ENCODE data around the gene CNKSR3. TPM values are rescaled to one million over a fixed set of nuclear protein-coding genes. Genes with fewer than 3 reads are reported as not detected.

The CNKSR3 gene
- total and polyA plus RNA-seq, 12 donors, result 4.2 to 42.2 (median 24.1) TPM

- H3K27ac ChIP-seq, result no peak overlapping the region
- H3K27me3 ChIP-seq, result no peaks in the 10 kb centered on the region
- H3K4me3 ChIP-seq, result no peak overlapping the region
- peak in 3 of 8 donors; percentile 24 to 60 (median 28) for ATAC-seq
- peaks cover 0 to 71% (median 22%) of the 10 kb centered on the region in 9 donors for H3K4me1 ChIP-seq
- H3K36me3 ChIP-seq, result no peaks in the 10 kb centered on the region
- H3K9me3 ChIP-seq, result no peaks in the 10 kb centered on the region
- intact Hi-C loops (cut with DNase I), result loop anchor here in 1 of 10 donors (5.0 kb wide), 1 partner anchor 62 kb away; no protein-coding TSS in a partner anchor
- DNase-seq, result no peak
- TF ChIP-seq, protein P1, sequence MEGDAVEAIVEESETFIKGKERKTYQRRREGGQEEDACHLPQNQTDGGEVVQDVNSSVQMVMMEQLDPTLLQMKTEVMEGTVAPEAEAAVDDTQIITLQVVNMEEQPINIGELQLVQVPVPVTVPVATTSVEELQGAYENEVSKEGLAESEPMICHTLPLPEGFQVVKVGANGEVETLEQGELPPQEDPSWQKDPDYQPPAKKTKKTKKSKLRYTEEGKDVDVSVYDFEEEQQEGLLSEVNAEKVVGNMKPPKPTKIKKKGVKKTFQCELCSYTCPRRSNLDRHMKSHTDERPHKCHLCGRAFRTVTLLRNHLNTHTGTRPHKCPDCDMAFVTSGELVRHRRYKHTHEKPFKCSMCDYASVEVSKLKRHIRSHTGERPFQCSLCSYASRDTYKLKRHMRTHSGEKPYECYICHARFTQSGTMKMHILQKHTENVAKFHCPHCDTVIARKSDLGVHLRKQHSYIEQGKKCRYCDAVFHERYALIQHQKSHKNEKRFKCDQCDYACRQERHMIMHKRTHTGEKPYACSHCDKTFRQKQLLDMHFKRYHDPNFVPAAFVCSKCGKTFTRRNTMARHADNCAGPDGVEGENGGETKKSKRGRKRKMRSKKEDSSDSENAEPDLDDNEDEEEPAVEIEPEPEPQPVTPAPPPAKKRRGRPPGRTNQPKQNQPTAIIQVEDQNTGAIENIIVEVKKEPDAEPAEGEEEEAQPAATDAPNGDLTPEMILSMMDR (IDR thresholded peaks at IDR 0.05), result no peak
- 64 to 75% methylated on average over 5 of the region's 5 CpGs for WGBS, 2 donors
Observed at GRCh38 chr6:154494592-154495311, 15.7 kb downstream of the CNKSR3 start.

GRCh38 chr6:154491567-154492470 lies 18.7 kb downstream of the CNKSR3 start:
- Histone ChIP-seq H3K27ac (no peak overlapping the region), H3K4me1 (peaks cover 3 to 86% (median 25%) of the 10 kb centered on the region in 9 donors), H3K4me3 (no peak overlapping the region), H3K9me3 (no peaks in the 10 kb centered on the region), H3K27me3 (no peaks in the 10 kb centered on the region), H3K36me3 (no peaks in the 10 kb centered on the region)
- no peak for ATAC-seq
- intact Hi-C loops (cut with DNase I), result no loop called here
- DNase-seq, result no peak
- TF ChIP-seq, protein P1 (IDR thresholded peaks at IDR 0.05), result no peak
- 84 to 88% methylated on average over 5 of the region's 5 CpGs for WGBS, 2 donors

GRCh38 chr6:154489822-154490221 lies 20.7 kb downstream of the CNKSR3 start:
- Histone ChIP-seq H3K4me1 (peaks cover 2 to 80% (median 29%) of the 10 kb centered on the region in 9 donors), H3K36me3 (no peaks in the 10 kb centered on the region), H3K27me3 (no peaks in the 10 kb centered on the region), H3K9me3 (no peaks in the 10 kb centered on the region), H3K27ac (no peak overlapping the region), H3K4me3 (no peak overlapping the region)
- TF ChIP-seq, protein P1 (IDR thresholded peaks at IDR 0.05), result no peak
- WGBS, 2 donors, result 88 to 95% methylated on average over 5 of the region's 5 CpGs
- no peak for ATAC-seq
- intact Hi-C loops (cut with DNase I), result no loop called here
- no peak for DNase-seq

- Histone ChIP-seq H3K27ac (no peak overlapping the region), H3K36me3 (no peaks in the 10 kb centered on the region), H3K27me3 (no peaks in the 10 kb centered on the region), H3K9me3 (no peaks in the 10 kb centered on the region), H3K4me1 (peaks cover 0 to 73% (median 22%) of the 10 kb centered on the region in 9 donors), H3K4me3 (no peak overlapping the region)
- no peak for DNase-seq
- intact Hi-C loops (cut with DNase I), result no loop called here
- 89 to 91% methylated on average over 11 of the region's 11 CpGs for WGBS, 2 donors
- no peak for ATAC-seq
- TF ChIP-seq, protein P1 (IDR thresholded peaks at IDR 0.05), result no peak
Observed at GRCh38 chr6:154488802-154489437, 21.6 kb downstream of the CNKSR3 start.

Measured in heart right ventricle (tissue), 16 donors.